SKM-1 (cell line): ENCODE results near the gene RSRC2.

Experiments used
- DNase-seq: peaks from one replicate; lab custom pipeline; 2025; ENCODE audit not compliant: unreplicated experiment; lab: John Stamatoyannopoulos, UW

Gene RSRC2

GRCh38 chr12:122454250-122454721, 72.5 kb downstream of the RSRC2 start:
- DNase-seq = no peak
